AG09319 (cell line): ENCODE data around the gene SIL1.

Source experiments
- DNase-seq: peaks from one replicate; pipeline ENCODE4 v3.0.0-alpha.2; 2010; ENCODE audit warnings: low read depth; ENCODE audit errors: extremely low read depth
- TF ChIP-seq, protein P1 (sequence below): IDR thresholded peaks from 2 replicates; pipeline ENCODE4 v1.5.1; 2011; ENCODE audit warnings: low read depth, mild to moderate bottlenecking, inconsistent platforms, low read length, moderate library complexity

The SIL1 gene

DNA sequence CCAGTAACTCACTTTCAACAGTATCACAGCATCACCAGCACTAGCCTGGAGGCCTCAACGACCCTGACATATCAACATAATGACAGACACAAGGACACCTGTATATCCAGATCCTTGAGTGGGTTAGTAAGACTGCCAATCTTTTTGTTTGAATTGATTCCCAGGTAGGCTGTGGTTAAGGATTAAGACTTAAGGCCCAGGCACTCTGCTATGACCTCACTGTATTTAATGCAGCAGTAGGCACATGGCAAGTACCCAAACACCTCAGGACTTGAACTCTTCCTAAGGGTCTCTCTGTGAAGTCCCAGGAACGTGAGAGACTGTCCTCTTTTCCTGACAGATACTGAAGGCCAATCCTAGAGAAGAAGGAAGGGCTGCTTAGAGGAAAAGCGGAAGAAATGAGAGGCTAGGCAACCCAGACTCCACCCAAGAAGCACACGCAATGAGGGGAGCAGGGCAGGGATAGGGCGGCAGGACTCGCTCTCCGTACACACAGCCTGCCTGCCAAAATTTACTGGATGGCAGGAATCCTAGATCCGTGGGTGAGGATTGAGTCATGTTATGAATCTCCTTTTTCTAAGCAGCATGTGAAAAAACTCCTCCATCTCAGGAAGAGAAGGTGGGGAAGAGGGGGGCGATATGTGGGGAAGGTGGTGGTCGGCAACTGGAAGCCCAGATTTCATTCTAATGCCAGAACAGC is 93.4 kb downstream of the SIL1 start:
- TF ChIP-seq, protein P1, sequence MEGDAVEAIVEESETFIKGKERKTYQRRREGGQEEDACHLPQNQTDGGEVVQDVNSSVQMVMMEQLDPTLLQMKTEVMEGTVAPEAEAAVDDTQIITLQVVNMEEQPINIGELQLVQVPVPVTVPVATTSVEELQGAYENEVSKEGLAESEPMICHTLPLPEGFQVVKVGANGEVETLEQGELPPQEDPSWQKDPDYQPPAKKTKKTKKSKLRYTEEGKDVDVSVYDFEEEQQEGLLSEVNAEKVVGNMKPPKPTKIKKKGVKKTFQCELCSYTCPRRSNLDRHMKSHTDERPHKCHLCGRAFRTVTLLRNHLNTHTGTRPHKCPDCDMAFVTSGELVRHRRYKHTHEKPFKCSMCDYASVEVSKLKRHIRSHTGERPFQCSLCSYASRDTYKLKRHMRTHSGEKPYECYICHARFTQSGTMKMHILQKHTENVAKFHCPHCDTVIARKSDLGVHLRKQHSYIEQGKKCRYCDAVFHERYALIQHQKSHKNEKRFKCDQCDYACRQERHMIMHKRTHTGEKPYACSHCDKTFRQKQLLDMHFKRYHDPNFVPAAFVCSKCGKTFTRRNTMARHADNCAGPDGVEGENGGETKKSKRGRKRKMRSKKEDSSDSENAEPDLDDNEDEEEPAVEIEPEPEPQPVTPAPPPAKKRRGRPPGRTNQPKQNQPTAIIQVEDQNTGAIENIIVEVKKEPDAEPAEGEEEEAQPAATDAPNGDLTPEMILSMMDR = no peak
- DNase-seq = peak; percentile 87

DNA sequence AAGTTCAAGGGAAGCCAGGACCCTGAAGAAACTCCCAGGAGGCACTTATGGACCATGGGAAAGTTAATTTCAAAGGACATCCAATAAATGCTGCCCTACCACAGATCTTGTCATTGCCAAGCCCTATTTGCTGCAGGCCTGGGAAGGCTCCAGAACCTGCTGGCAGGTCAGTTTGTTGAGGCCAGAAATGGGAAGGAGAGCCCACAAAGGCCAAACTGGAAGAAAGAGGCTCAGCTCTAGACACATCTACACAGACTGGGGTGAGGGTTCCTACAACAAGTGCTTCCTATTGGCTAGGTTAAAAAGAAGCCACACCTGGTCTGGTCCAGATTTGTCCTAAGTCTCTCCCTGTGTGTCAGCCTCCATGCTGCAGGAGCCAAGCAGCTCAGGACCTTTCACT is 94.4 kb downstream of the SIL1 start:
- TF ChIP-seq, protein P1 = no peak
- DNase-seq = no peak

DNA sequence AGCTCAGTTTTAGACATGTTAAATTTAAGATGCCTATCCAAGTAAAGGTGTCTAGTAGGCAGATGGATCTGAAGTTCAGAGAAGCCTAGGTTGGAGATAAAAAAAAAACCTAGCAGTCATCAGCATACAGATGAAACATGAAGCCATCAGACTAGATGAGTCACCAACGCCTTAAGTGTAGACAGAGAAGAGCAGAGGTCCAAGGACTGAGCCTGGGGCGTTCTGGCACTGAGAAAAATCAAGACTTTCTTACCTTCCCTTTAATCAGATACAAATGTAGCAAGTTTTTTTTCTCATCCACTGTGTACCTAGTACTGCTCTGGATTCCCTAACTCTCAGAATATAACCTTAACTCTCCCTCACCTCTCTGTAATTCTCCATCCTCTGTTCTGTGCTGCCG is 97.3 kb downstream of the SIL1 start:
- TF ChIP-seq, protein P1 = no peak
- DNase-seq = no peak

DNA sequence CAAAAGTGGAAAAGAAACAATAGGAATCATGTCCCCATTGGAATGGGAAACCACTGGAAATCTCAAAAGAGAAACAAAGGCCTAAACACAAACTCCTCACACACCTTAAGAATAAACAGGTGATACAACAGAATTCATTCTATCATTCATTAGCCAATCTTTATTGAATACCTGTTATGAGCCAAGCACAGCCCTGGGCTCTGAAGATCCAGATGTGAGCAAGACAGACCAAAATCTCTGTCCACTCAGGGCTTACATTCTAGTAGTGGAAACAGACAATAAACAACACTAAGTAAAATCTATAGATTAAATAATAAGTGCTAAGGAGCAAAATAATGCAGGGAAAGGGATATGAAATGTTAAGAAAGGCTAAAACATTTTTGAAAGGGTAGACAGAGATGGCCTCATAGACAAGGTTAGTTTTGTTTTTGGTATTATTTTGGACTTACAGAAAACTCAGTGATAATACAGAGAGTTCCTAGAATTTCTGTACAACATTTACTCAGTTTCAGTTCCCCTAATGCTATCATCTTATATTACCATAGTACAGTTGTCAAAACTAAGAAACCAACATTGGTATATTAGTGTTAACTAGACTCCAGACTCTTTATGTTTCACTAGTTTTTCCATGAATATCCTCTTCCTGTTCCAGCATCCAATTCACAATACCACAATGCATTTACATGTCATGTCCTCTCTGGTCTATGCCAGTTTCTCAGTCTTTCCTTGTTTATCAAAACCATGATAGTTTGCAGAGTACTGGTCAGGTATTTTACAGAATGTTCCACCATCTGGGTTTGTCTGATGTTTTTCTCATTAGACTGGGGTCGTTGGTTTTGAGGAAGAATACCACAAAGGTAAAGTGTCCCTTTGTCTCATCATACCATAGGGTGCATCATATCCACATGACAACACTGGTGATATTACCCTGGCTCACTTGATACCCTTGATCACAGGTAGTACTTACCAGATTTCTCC is 103.7 kb downstream of the SIL1 start:
- no peak for DNase-seq
- TF ChIP-seq, protein P1 = no peak

DNA sequence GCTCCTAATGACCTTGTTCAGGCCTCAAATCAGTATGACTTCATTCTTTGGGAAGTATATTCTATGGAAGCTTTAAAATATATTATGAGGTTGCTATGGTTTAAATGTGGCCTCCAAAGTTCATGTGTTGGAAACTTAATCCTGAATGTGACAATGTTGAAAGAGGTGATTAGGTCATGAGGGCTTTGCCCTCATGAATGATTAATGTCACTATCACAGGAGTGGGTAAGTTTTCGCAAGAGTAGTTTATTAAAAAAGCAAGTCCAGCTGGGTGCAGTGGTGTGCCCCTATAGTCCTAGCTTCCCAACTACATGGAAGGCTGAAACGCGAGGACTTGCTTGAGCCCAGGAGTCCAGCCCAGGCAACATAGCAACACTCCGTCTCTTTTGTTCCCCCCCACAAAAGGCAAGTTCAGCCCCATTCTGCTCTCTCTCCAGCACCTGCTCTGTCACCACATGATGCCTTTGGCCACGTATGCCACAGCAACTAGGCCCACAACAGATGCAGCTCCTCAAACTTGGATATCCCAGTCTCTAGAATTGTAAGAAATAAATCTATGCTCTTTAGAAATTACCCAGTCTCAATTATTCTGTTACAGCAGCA is 105.3 kb downstream of the SIL1 start:
- TF ChIP-seq, protein P1 = no peak
- no peak for DNase-seq

DNA sequence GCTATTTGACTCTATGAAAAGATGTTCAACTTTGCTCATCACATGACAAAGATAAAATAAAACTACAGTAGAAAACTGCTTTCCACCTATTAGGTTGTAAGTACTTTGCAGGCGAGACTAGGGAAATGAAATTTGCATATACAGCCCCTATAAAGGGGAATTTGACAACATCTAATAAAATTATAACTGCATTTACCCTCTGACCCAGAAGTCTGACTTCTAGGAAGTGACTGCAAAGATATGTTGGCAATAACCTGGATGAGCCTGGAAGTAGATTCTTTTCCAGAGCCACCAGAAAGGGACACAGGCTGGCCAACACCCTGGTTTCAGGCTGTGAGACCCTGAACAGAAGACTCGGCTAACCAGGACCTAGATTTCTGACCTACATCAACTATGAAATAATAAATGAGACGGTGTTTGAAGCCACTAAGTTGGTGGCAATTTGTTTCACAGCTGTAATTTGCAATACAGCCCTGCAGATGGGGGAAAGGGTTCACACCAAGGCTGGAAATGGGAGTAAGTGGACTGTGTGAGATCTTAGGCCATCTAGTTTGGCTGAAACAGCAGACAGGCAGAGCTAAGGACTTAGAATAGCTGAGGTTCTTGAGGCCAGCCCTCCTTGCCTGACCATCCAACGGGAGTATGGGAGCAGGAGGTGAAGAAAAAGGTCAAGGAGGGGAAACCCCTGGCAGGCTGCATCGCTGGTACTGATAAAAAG is 106.6 kb downstream of the SIL1 start:
- DNase-seq = no peak
- TF ChIP-seq, protein P1 = no peak
